CD1c-positive myeloid dendritic cell (primary cell): ENCODE results near the gene CZIB.
"Not testable (repeated sequence)": the region's sequence is repeated elsewhere in the genome, so short reads cannot be mapped to it uniquely, and the experiment has no call there.

ENCODE experiments used
- DNase-seq: peaks from one replicate; pipeline ENCODE4 v3.0.0-alpha.2; 2016; ENCODE audit errors: extremely low spot score

CZIB gene

GRCh38 chr1:53189061-53189460 is 31.4 kb downstream of the CZIB start:
- DNase-seq: no peak

- DNase-seq: no peak
Measured at GRCh38 chr1:53188099-53188498, 32.3 kb downstream of the CZIB start.

GRCh38 chr1:53187401-53187800 is 33.0 kb downstream of the CZIB start:
- no peak for DNase-seq

GRCh38 chr1:53186533-53186932 is 33.9 kb downstream of the CZIB start:
- DNase-seq: no peak

GRCh38 chr1:53185955-53186297 is 34.5 kb downstream of the CZIB start:
- DNase-seq: not testable (repeated sequence)

- DNase-seq: no peak
Measured at GRCh38 chr1:53183095-53183990, 37.1 kb downstream of the CZIB start.

- no peak for DNase-seq
Measured at GRCh38 chr1:53182716-53183094, 37.7 kb downstream of the CZIB start.

- peak; percentile 80 for DNase-seq
Measured at GRCh38 chr1:53182111-53182593, 38.3 kb downstream of the CZIB start.

- no peak for DNase-seq
Measured at GRCh38 chr1:53180951-53181350, 39.5 kb downstream of the CZIB start.

GRCh38 chr1:53180226-53180625 is 40.2 kb downstream of the CZIB start:
- no peak for DNase-seq

- DNase-seq: no peak
Measured at GRCh38 chr1:53176452-53177208, 43.8 kb downstream of the CZIB start.

GRCh38 chr1:53174971-53175913 is 45.2 kb downstream of the CZIB start:
- DNase-seq: no peak

GRCh38 chr1:53172426-53173128 is 47.9 kb downstream of the CZIB start:
- no peak for DNase-seq

GRCh38 chr1:53166912-53167311 is 53.5 kb downstream of the CZIB start:
- no peak for DNase-seq

GRCh38 chr1:53166366-53166765 is 54.1 kb downstream of the CZIB start:
- no peak for DNase-seq

GRCh38 chr1:53165408-53165961 is 54.9 kb downstream of the CZIB start:
- DNase-seq: no peak
